ENCODE measurements around the gene VASH1. TPM values are rescaled to one million over a fixed set of nuclear protein-coding genes. Genes with fewer than 3 reads are reported as not detected.

The VASH1 gene
- total RNA-seq, 2 experiments from 2014 or later, result 1.7 to 2.2 TPM

DNA sequence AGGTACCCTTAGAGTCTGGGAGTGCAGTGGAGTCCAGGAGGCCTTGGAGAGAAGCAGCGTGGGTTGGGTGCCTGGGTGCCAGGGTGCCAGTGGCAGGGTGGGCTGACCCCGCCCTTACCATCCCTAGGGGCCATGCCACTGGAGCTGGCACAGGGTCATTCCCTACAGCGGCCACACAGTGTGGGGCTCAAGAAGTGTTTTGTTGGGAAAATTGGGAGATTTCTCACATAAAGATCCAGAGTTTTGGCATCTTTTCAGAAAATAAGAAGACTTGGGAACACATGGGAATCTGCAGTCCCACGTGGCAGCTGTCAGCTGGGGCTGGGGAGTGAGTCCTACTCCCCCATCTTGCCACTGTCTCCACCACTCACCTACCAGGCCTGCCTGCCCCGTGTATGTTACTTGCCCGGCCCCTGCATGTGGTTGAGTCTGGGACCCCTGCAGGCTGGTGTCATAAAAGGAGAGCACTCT is 4.2 kb downstream of the VASH1 start:
- DNase-seq, result no peak
- Mint-ChIP-seq H3K4me1 (ENCODE audit: low read depth) (peaks cover 16% of the 10 kb centered on the region), H3K4me3 (no peak overlapping the region), H3K27me3 (peaks cover 25% of the 10 kb centered on the region), H3K9me3 (no peaks in the 10 kb centered on the region), H3K36me3 (ENCODE audit: low read depth) (no peaks in the 10 kb centered on the region), H3K27ac (no peak overlapping the region)
- TF ChIP-seq, protein P1, sequence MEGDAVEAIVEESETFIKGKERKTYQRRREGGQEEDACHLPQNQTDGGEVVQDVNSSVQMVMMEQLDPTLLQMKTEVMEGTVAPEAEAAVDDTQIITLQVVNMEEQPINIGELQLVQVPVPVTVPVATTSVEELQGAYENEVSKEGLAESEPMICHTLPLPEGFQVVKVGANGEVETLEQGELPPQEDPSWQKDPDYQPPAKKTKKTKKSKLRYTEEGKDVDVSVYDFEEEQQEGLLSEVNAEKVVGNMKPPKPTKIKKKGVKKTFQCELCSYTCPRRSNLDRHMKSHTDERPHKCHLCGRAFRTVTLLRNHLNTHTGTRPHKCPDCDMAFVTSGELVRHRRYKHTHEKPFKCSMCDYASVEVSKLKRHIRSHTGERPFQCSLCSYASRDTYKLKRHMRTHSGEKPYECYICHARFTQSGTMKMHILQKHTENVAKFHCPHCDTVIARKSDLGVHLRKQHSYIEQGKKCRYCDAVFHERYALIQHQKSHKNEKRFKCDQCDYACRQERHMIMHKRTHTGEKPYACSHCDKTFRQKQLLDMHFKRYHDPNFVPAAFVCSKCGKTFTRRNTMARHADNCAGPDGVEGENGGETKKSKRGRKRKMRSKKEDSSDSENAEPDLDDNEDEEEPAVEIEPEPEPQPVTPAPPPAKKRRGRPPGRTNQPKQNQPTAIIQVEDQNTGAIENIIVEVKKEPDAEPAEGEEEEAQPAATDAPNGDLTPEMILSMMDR (IDR thresholded peaks at IDR 0.05), result no peak
- ChIA-PET POLR2A (no interaction called here), CTCF (interaction anchor here (3.3 to 8.6 kb wide), 2 partner anchors 19 to 55 kb away, joined by 13 to 51 read pairs; no protein-coding TSS in a partner anchor)
- no peak for ATAC-seq
- intact Hi-C loops (cut with micrococcal nuclease), result no loop called here

DNA sequence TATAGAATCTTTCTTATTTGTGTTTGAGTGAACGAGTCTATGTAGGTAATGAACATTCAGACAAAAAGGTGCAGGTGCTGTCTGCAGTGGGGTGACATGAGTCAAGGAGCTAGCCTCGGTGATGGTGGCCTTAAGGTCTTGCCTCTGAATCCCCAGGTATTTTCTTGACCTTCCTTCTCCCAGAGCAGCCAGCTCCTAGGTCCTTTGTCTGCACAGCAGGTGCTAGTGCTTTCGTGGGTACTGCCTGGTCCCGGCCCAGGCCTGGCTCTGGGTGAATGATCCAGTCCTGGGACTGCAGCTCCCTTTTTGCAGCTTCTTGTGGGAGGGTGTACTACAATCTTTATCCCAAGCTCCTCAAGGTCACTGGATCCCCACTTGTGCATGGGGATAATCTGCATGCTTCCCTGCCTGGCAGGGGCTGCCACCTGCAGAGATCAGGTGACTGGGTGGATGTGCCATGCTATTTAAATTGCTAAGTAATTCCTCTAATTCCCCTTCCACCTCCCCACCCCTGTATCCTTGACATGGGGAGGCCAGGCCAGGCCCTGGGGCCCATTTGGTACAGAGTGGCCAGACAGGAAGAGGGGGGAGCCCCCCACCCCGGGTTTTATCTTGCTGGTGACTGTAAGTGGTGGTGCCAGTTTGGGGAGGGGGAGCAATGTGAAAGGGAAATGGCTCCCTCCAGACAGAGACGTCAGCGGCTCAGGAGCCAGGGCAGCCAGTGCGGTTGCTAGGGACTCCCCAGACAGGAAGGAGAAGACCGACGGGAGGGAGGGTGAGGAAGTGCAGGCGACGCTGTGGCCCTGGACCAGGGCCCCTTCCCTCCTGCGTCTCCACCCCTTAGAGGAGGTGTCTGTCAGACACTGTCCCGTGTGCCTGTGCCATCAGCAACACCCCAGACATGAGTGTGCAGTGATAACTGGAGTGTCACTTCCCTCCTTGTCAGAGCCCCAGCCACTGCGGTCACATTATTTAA is 6.7 kb downstream of the VASH1 start:
- peak; percentile 99 for ATAC-seq
- intact Hi-C loops (cut with micrococcal nuclease), result no loop called here
- Mint-ChIP-seq H3K27me3 (peaks cover 20% of the 10 kb centered on the region), H3K4me3 (no peak overlapping the region), H3K9me3 (no peaks in the 10 kb centered on the region), H3K36me3 (ENCODE audit: low read depth) (no peaks in the 10 kb centered on the region), H3K27ac (peak overlapping the region; percentile 59), H3K4me1 (ENCODE audit: low read depth) (peaks cover 15% of the 10 kb centered on the region)
- CTCF ChIA-PET, result interaction anchor here (0.6 to 8.6 kb wide), 5 partner anchors 10 to 58 kb away, joined by 3 to 51 read pairs (median 7); no protein-coding TSS in a partner anchor
- peak; percentile 79 for DNase-seq
- TF ChIP-seq, protein P1 (IDR thresholded peaks at IDR 0.05), result no peak
- POLR2A ChIA-PET, result no interaction called here

DNA sequence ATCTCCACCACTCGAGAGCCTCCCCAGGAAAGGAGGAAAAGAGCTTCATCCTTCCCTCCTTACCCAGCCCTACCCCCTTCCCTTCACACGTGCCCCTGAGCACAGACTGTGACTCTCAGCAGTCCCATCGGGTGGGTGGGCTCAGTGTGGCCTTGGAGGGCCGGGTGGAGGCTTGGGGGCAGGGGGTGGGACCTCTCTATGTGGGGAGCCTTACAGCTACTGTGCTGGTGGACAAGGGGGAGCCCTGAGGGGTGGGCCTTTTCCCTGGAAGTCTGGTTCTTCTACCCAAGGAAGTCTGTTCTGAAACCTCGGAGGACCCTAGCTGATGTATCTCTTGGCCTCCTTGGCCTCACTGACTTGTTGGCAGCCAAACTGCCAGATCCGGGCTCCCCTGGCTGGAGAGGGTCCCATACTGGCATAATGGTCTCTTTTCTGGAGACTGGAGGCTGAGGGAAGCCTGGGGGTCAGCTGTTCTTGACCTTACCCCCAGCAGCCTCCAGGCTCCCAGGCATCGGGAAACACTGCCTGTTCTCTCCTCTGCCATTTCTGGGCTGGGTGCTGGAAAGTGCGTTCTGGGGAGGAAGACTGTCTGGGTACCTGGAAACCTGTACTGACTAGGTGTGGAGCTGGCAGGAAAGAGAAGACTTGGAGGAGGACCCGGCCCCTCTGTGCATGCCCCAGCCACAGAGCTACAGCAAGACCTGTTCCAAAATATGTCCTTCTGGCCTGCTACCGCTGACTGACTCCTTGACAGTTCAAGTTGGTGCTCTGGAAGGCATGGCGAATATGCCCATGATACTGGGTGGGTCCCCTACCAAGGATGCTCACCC is 7.6 kb downstream of the VASH1 start:
- Mint-ChIP-seq H3K27me3 (peaks cover 14% of the 10 kb centered on the region), H3K4me1 (ENCODE audit: low read depth) (peaks cover 23% of the 10 kb centered on the region), H3K9me3 (no peaks in the 10 kb centered on the region), H3K27ac (peak overlapping the region; percentile 59), H3K4me3 (no peak overlapping the region), H3K36me3 (ENCODE audit: low read depth) (no peaks in the 10 kb centered on the region)
- ATAC-seq, result peak; percentile 36
- intact Hi-C loops (cut with micrococcal nuclease), result no loop called here
- CTCF ChIA-PET, result interaction anchor here (0.8 to 8.6 kb wide), 3 partner anchors 16 to 59 kb away, joined by 3 to 51 read pairs (median 7); no protein-coding TSS in a partner anchor
- DNase-seq, result no peak
- TF ChIP-seq, protein P1 (IDR thresholded peaks at IDR 0.05), result no peak
- POLR2A ChIA-PET, result interaction anchor here (1.5 kb wide), 1 partner anchor 11 kb away, joined by 4 read pairs; no protein-coding TSS in a partner anchor

DNA sequence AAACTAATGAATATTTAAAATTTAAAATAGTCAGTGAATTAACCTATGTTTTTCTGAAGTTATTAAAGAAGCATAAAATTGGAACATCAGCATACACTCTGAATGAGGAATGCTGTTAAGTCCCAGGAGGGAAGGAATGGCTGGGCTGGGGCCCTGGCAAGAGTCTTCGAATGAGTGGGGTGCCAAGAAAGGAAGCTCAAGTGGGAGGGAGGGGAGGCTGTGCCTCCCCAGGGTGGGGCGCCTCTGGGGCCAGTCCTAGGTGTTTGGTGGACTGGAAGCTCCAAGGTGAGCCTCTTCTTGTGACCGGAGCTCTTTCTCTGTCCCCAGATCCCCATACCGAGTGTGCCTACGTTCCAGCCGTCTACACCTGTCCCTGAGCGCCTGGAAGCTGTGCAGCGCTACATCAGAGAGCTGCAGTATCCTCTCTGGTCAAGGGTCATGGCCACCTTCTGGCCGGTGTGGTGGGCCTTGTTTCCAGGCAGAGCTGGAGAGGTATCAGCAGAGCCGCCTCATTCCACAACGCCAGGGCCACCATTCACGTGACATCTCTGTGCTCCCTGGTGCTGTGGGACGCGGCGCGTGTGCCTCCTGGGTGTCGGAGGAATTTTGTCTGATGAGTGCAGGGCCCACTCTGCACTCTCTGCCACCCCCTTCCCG is 8.5 kb downstream of the VASH1 start:
- peaks cover 14% of the 10 kb centered on the region for H3K27me3 Mint-ChIP-seq
- intact Hi-C loops (cut with micrococcal nuclease), result no loop called here
- no peak overlapping the region for H3K4me3 Mint-ChIP-seq
- ChIA-PET POLR2A (interaction anchor here (1.5 kb wide), 1 partner anchor 10 kb away, joined by 4 read pairs; no protein-coding TSS in a partner anchor), CTCF (interaction anchor here (1.0 to 8.6 kb wide), 3 partner anchors 15 to 316 kb away, joined by 3 to 51 read pairs (median 7); no protein-coding TSS in a partner anchor)
- H3K27ac Mint-ChIP-seq, result no peak overlapping the region
- H3K9me3 Mint-ChIP-seq, result no peaks in the 10 kb centered on the region
- ATAC-seq, result no peak
- no peak for DNase-seq
- H3K4me1 Mint-ChIP-seq (ENCODE audit: low read depth), result peaks cover 24% of the 10 kb centered on the region
- H3K36me3 Mint-ChIP-seq (ENCODE audit: low read depth), result no peaks in the 10 kb centered on the region
- TF ChIP-seq, protein P1 (IDR thresholded peaks at IDR 0.05), result no peak

Data from activated CD8-positive, alpha-beta T cell treated with anti-CD3 and anti-CD28 coated beads for 36 hours (primary cell).